Peyer's patch (tissue), 4 donors: Measurements from ENCODE around the gene ADD2.

ENCODE experiments used
- CTCF ChIP-seq, 6 experiments: fragments of 450-650 bp in 4 of 6; fragments of 200-600 bp in 2 of 6; sonication (generic) in 1 of 6; IDR thresholded peaks; one replicate each; pipeline ENCODE4 v1.5.1; 2017 to 2019; ENCODE audit warnings: antibody characterized with exemption in 6 of 6, mild to moderate bottlenecking in 3 of 6, moderate library complexity in 1 of 6
- POLR2A ChIP-seq, 2 donors: fragments of 450-650 bp; IDR thresholded peaks; one replicate each; pipeline ENCODE4 v1.5.1; 2017; ENCODE audit warnings: antibody characterized with exemption in 2 of 2, mild to moderate bottlenecking in 2 of 2, moderate library complexity in 2 of 2

GRCh38 chr2:70793450-70793849 lies 25.4 kb upstream of the ADD2 start:
- TF ChIP-seq CTCF (IDR thresholded peaks at IDR 0.05) (no peak), POLR2A (IDR thresholded peaks at IDR 0.05) (no peak)
